ENCODE results near the gene OR52E4.

The OR52E4 gene

GRCh38 chr11:5929571-5930368, 49.3 kb downstream of the OR52E4 start:
- DNase-seq: no peak

DNA sequence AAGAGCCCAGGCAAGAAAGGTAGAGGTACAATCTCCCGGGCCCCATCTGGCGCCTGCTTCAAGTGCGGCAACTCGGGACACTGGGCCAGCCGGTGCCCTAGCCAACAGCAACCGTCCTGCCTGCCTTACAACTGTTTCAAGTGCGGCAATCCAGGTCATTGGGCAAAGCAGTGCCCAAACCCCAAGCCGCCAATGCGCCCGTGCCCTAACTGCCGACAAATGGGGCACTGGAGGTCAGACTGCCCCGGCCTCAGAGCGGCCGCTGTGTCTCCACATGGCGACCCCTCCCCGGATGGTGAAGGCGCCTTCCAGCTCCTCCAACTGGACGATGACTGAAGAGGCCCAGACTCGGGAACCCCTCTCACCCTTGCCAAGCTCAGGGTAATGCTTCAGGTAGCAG, 50.2 kb downstream of the OR52E4 start:
- DNase-seq: no peak

DNA sequence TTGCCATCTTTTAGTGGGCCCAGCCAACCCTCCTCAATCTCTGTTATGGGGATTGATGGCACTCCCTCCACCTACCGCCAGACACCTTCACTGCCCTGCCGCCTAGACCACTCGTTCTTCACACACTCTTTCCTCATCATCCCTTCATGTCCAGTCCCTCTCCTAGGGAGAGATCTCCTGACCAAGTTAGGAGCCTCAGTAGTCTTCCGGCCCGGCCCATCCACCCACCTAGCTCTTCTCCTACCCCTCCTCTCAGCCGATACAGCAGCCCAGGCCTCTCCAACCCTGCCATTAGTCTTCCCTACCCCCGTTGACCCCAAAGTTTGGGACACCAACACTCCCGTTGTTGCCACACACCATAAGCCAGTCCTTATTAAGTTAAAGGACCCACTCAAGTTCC, 50.6 kb downstream of the OR52E4 start:
- DNase-seq: no peak

GRCh38 chr11:5932671-5933070, 52.2 kb downstream of the OR52E4 start:
- no peak for DNase-seq

DNA sequence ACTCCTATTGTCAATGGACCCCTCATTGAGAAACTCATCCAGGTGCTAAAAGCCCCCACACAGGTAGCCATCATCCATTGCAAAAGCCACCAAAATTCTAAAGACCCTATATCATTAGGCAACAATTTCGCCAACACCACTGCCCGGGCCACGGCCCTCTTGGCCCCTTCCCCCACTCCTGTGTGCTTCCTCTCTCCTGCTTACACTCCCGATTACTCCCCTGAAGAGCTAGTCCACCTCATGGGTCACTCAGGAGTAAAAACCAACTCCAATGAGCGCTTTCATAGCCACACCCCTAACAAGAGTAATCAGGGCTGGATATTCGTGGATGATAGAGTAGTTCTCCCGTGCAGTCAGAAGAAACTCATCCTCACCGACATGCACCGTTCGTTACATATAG, 52.7 kb downstream of the OR52E4 start:
- no peak for DNase-seq
